ENCODE measurements around the gene NUDT3. TPM values are rescaled to one million over a fixed set of nuclear protein-coding genes. Genes with fewer than 3 reads are reported as not detected.

NUDT3 gene
- total RNA-seq, 1 donor from 2014 or later = 29.1 TPM

GRCh38 chr6:34276881-34277762 is 115.3 kb downstream of the NUDT3 start:
- no peak for TF ChIP-seq CTCF (IDR thresholded peaks at IDR 0.05)
- intact Hi-C loops (cut with DNase I) = no loop called here
- ATAC-seq = no peak

GRCh38 chr6:34276191-34276590 is 116.3 kb downstream of the NUDT3 start:
- TF ChIP-seq CTCF (IDR thresholded peaks at IDR 0.05) = no peak
- DNase-seq (no peak), ATAC-seq (no peak)
- no peaks in the 10 kb centered on the region for H3K27me3 ChIP-seq (ENCODE audit: low read depth)
- H3K4me3 ChIP-seq = no peak overlapping the region
- H3K4me1 ChIP-seq = peaks cover 35% of the 10 kb centered on the region
- no peaks in the 10 kb centered on the region for H3K36me3 ChIP-seq
- H3K27ac ChIP-seq = no peak overlapping the region
- H3K9me3 ChIP-seq = no peaks in the 10 kb centered on the region
- intact Hi-C loops (cut with DNase I) = no loop called here

More at GRCh38 chr6:34276881-34277762, 115.3 kb downstream of the NUDT3 start:
- no peaks in the 10 kb centered on the region for H3K9me3 ChIP-seq
- no peak overlapping the region for H3K4me3 ChIP-seq
- H3K27ac ChIP-seq = no peak overlapping the region
- no peaks in the 10 kb centered on the region for H3K36me3 ChIP-seq
- H3K4me1 ChIP-seq = peaks cover 29% of the 10 kb centered on the region
- no peak for DNase-seq
- H3K27me3 ChIP-seq (ENCODE audit: low read depth) = no peaks in the 10 kb centered on the region

GRCh38 chr6:34275128-34275804 is 117.2 kb downstream of the NUDT3 start:
- Histone ChIP-seq H3K27ac (no peak overlapping the region), H3K9me3 (no peaks in the 10 kb centered on the region), H3K4me3 (no peak overlapping the region), H3K36me3 (no peaks in the 10 kb centered on the region), H3K4me1 (peaks cover 32% of the 10 kb centered on the region), H3K27me3 (ENCODE audit: low read depth) (no peaks in the 10 kb centered on the region)
- DNase-seq = no peak
- intact Hi-C loops (cut with DNase I) = no loop called here
- no peak for TF ChIP-seq CTCF (IDR thresholded peaks at IDR 0.05)
- ATAC-seq = no peak

GRCh38 chr6:34274129-34274528 is 118.3 kb downstream of the NUDT3 start:
- Histone ChIP-seq H3K27ac (peak overlapping the region; percentile 47), H3K4me3 (no peak overlapping the region), H3K27me3 (ENCODE audit: low read depth) (no peaks in the 10 kb centered on the region), H3K36me3 (no peaks in the 10 kb centered on the region), H3K9me3 (no peaks in the 10 kb centered on the region), H3K4me1 (peaks cover 24% of the 10 kb centered on the region)
- TF ChIP-seq CTCF (IDR thresholded peaks at IDR 0.05) = no peak
- intact Hi-C loops (cut with DNase I) = no loop called here
- DNase-seq (no peak), ATAC-seq (no peak)

GRCh38 chr6:34273242-34273805 is 119.1 kb downstream of the NUDT3 start:
- Histone ChIP-seq H3K4me1 (peaks cover 20% of the 10 kb centered on the region), H3K36me3 (no peaks in the 10 kb centered on the region), H3K9me3 (no peaks in the 10 kb centered on the region), H3K4me3 (no peak overlapping the region), H3K27ac (peak overlapping the region; percentile 47), H3K27me3 (ENCODE audit: low read depth) (no peaks in the 10 kb centered on the region)
- peak; percentile 80 to 81 for ATAC-seq
- TF ChIP-seq CTCF (IDR thresholded peaks at IDR 0.05) = no peak
- intact Hi-C loops (cut with DNase I) = no loop called here
- DNase-seq = peak; percentile 60

All from lower lobe of right lung (tissue), 2 donors.